K562 (cell line): ENCODE results near the gene SLC1A3. TPM values are rescaled to one million over a fixed set of nuclear protein-coding genes. Genes with fewer than 3 reads are reported as not detected.

ENCODE experiments used
- ATAC-seq: fragments of 200-7000 bp; cut with Tn5 transposase; 3 replicates; pipeline ENCODE4 v1.9.1; 2020; ENCODE audit warnings: moderate library complexity
- BruUV-seq: library from RNA; stranded (reverse); fragments of 400-500 nt; replicated peaks from 2 replicates; lab custom pipeline; 2021; lab: Mats Ljungman, UMichigan
- CTCF ChIA-PET: fragments of 300-600 bp; formaldehyde crosslinking; extraction: SDS; loops from one replicate; lab custom pipeline; 2021; ENCODE audit warnings: low intra/inter-chr PET ratio; lab: Yijun Ruan, JAX
- POLR2A ChIA-PET: fragments of 300-600, 350-650 bp; sonication (Branson Sonifier 250); formaldehyde crosslinking; extraction: SDS; loops from one replicate; lab custom pipeline; 2021; ENCODE audit warnings: antibody characterized with exemption, inconsistent platforms; lab: Yijun Ruan, JAX
- DNase-seq, 4 experiments: peaks; one replicate each; pipeline versions ENCODE4 v3.0.0 to v3.0.0-alpha.2; 2011 to 2018; ENCODE audit warnings: low spot score in 3 of 4, mixed read lengths in 3 of 4; ENCODE audit errors: extremely low read depth in 1 of 4
- FAIRE-seq: peaks from 2 replicates; lab custom pipeline; 2011; peaks lifted over from hg19 to GRCh38; lab: Jason Lieb, UNC
- H2AFZ ChIP-seq: 2 replicates; pipeline ENCODE4 v1.6.0; 2011; ENCODE audit warnings: low read depth, low read length, control low read depth, inconsistent platforms
- H3K27ac ChIP-seq: fragments of 200-600 bp; 3 replicates; pipeline ENCODE4 v1.8.0; 2011; ENCODE audit warnings: low read depth, mild to moderate bottlenecking, control low read depth, inconsistent platforms, low read length, moderate library complexity, mixed read lengths; ENCODE audit errors: extremely low read depth
- H3K27me3 ChIP-seq, 2 experiments: fragments of 300-600 bp in 1 of 2; 2 replicates in 1 of 2; 3 replicates in 1 of 2; pipeline versions ENCODE4 v1.6.0 to v1.8.0; 2011; ENCODE audit warnings: inconsistent platforms in 2 of 2, low read length in 2 of 2, mild to moderate bottlenecking in 1 of 2, mixed read lengths in 1 of 2, moderate library complexity in 1 of 2; ENCODE audit not compliant: control insufficient read depth in 2 of 2, insufficient read depth in 2 of 2
- H3K36me3 ChIP-seq: fragments of 300-600 bp; 3 replicates; pipeline ENCODE4 v1.8.0; 2011; ENCODE audit warnings: mild to moderate bottlenecking, low read length, inconsistent platforms; ENCODE audit not compliant: control insufficient read depth, insufficient read depth
- H3K4me1 ChIP-seq, 2 experiments: fragments of 200-600 bp in 1 of 2; replicated peaks in 1 of 2; 2 replicates in 1 of 2; 3 replicates in 1 of 2; pipeline versions ENCODE4 v1.5.1 to v1.8.0; 2011; ENCODE audit warnings: inconsistent platforms in 2 of 2, low read length in 2 of 2, mild to moderate bottlenecking in 1 of 2, mixed read lengths in 1 of 2, moderate library complexity in 1 of 2; ENCODE audit not compliant: control insufficient read depth in 2 of 2, insufficient read depth in 2 of 2
- H3K4me2 ChIP-seq: 2 replicates; pipeline ENCODE4 v1.6.1; 2011; ENCODE audit warnings: low read length, control low read depth, inconsistent platforms, mixed read lengths; ENCODE audit not compliant: insufficient read depth
- H3K4me3 ChIP-seq: fragments of 200-600 bp; sonication (generic), shearing (Covaris generic); 2 replicates; pipeline ENCODE4 v1.5.1; 2016; ENCODE audit warnings: control low read depth, inconsistent platforms
- H3K79me2 ChIP-seq: fragments of 200-600 bp; 3 replicates; pipeline ENCODE4 v1.8.0; 2011; ENCODE audit warnings: low read length, inconsistent platforms; ENCODE audit not compliant: control insufficient read depth, insufficient read depth
- H3K9ac ChIP-seq, 2 experiments: 2 replicates each; pipeline versions ENCODE4 v1.6.0 to v1.6.1; 2011; ENCODE audit warnings: low read depth in 2 of 2, low read length in 2 of 2, control low read depth in 1 of 2, inconsistent platforms in 1 of 2, mild to moderate bottlenecking in 1 of 2, mixed read lengths in 1 of 2; ENCODE audit not compliant: insufficient read depth in 1 of 2
- H3K9me1 ChIP-seq: one replicate; pipeline ENCODE4 v1.6.0; 2011; ENCODE audit warnings: inconsistent platforms, mild to moderate bottlenecking, low read length, moderate library complexity; ENCODE audit not compliant: control insufficient read depth, insufficient read depth
- H3K9me3 ChIP-seq: replicated peaks from 2 replicates; pipeline ENCODE4 v1.5.1; 2011; ENCODE audit warnings: low read depth, low read length, inconsistent platforms; ENCODE audit not compliant: control insufficient read depth, insufficient read depth
- H4K20me1 ChIP-seq: replicated peaks from 2 replicates; pipeline ENCODE4 v1.6.1; 2011; ENCODE audit warnings: low read length, inconsistent platforms, mixed read lengths; ENCODE audit not compliant: control insufficient read depth, insufficient read depth
- CC2D1A ChIP-seq: fragments of 450-650 bp; IDR thresholded peaks from 2 replicates; pipeline ENCODE4 v1.6.1; 2017; ENCODE audit warnings: mild to moderate bottlenecking
- ZBTB1 ChIP-seq: sonication (generic); formaldehyde crosslinking; IDR thresholded peaks from 2 replicates; pipeline ENCODE4 v1.8.1; 2023; ENCODE audit warnings: missing genetic modification reagents, low read depth, mild to moderate bottlenecking, borderline replicate concordance
- ZNF583 ChIP-seq: fragments of 250-450 bp; sonication (Bioruptor Pico); IDR thresholded peaks from 2 replicates; pipeline ENCODE4 v1.4.0; 2020
- WGBS: fragments of 100-300 bp; shearing (Covaris generic); methylation state at CpG from one replicate; pipeline ENCODE4 v1.1.6; 2016; ENCODE audit warnings: low coverage, mixed read lengths; ENCODE audit not compliant: insufficient coverage; ENCODE audit errors: missing lambda C conversion rate; 5-methylcytosine and 5-hydroxymethylcytosine counted together
- in situ Hi-C: fragments of 300-500 bp; cut with MboI; formaldehyde crosslinking; loops from 4 replicates; pipeline ENCODE4 v1.15.0; 2018; ENCODE audit warnings: inconsistent platforms, mixed read lengths
- intact Hi-C: fragments of 100-400 bp; cut with micrococcal nuclease; formaldehyde crosslinking; loops from 2 replicates; pipeline ENCODE4 v1.14.2; 2022
- polyA plus RNA-seq, 8 experiments: library from polyadenylated mRNA; depleted of rRNA in 4 of 8; stranded (reverse) in 5 of 8; unstranded in 3 of 8; fragments of >200 nt; fragmentation: Nextera tagmentation in 2 of 8; fragmentation: Illumina TruSeq in 1 of 8; extraction: Ambion mirVana in 2 of 8; extraction: Trizol in 1 of 8; gene quantifications; 2 replicates each; pipeline versions ENCODE4 v1.2.1 to v1.2.3, GENCODE V29; 2011 to 2014; ENCODE audit warnings: inconsistent platforms in 1 of 8, missing spikeins in 1 of 8
- total RNA-seq, 7 experiments: library from RNA; depleted of rRNA in 6 of 7; stranded (reverse); fragments of >200 nt in 6 of 7; fragmentation: Illumina TruSeq in 2 of 7; extraction: Trizol in 2 of 7; gene quantifications; 2 replicates each; pipeline versions ENCODE4 v1.2.1 to v1.2.3, GENCODE V29; 2011 to 2021; ENCODE audit warnings: low replicate concordance in 1 of 7
- TF ChIP-seq, protein P1 (sequence below): fragments of 150-350 bp; IDR thresholded peaks from 2 replicates; pipeline ENCODE4 v1.6.1; 2014; ENCODE audit warnings: low read depth, mild to moderate bottlenecking, low read length, borderline replicate concordance

The SLC1A3 gene
- total and polyA plus RNA-seq, 9 of the 15 experiments (the other 6 are each of a cell fraction or from before 2014, with no cell fraction given) = 0.13 TPM; not detected in 8

DNA sequence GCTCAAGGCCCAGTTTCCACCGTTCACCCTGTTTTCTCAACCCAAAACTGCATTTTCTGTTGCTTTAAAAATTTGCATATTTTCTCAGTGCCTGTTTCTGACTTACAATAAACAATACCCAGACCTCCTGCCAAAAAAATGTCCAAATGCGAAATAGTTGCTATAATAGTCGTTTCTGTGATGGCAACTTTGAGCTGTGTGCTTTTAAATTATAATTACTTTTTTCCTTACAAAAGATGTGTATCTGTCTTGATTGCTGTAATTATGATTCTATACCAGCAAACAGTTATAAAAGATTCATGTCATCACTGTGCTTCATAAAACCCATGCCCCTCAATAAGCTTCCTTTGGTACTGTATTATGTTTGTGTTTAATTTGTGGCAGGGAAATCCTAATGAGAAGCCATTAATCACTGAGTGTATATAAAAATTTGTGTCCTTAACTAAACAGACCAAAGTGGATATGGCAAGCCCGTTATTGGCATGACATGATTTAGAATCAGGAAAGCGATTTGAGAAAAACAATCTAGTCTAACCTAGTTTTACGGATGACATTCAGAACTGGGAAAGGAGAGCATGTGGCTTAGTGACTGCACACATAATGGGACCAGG is 5.4 kb upstream of the SLC1A3 start:
- BruUV-seq = no TSS peak
- no peak for ATAC-seq
- Histone ChIP-seq H3K4me2 (no peak overlapping the region), H3K4me3 (no peak overlapping the region), H3K9me3 (no peaks in the 10 kb centered on the region), H3K9ac (no peak overlapping the region)
- WGBS = 0% methylated on average over 6 of the region's 6 CpGs
- intact Hi-C loops = no loop called here
- TF ChIP-seq ZNF583 = no peak
- TF ChIP-seq ZBTB1 (CRISPR knock-in tag) = no peak
- TF ChIP-seq, protein P1, sequence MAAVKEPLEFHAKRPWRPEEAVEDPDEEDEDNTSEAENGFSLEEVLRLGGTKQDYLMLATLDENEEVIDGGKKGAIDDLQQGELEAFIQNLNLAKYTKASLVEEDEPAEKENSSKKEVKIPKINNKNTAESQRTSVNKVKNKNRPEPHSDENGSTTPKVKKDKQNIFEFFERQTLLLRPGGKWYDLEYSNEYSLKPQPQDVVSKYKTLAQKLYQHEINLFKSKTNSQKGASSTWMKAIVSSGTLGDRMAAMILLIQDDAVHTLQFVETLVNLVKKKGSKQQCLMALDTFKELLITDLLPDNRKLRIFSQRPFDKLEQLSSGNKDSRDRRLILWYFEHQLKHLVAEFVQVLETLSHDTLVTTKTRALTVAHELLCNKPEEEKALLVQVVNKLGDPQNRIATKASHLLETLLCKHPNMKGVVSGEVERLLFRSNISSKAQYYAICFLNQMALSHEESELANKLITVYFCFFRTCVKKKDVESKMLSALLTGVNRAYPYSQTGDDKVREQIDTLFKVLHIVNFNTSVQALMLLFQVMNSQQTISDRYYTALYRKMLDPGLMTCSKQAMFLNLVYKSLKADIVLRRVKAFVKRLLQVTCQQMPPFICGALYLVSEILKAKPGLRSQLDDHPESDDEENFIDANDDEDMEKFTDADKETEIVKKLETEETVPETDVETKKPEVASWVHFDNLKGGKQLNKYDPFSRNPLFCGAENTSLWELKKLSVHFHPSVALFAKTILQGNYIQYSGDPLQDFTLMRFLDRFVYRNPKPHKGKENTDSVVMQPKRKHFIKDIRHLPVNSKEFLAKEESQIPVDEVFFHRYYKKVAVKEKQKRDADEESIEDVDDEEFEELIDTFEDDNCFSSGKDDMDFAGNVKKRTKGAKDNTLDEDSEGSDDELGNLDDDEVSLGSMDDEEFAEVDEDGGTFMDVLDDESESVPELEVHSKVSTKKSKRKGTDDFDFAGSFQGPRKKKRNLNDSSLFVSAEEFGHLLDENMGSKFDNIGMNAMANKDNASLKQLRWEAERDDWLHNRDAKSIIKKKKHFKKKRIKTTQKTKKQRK = no peak
- TF ChIP-seq CC2D1A = no peak
- TF ChIP-seq, all 486 proteins: peak for 0
- in situ Hi-C loops = no loop called here
- Histone ChIP-seq H4K20me1 (no peaks in the 10 kb centered on the region), H3K27ac (no peak overlapping the region), H2AFZ (no peak overlapping the region), H3K27me3 (peaks cover 8 to 10% of the 10 kb centered on the region in 2 experiments; a peak in 2 of 5 replicates), H3K36me3 (no peaks in the 10 kb centered on the region), H3K9me1 (no peaks in the 10 kb centered on the region), H3K4me1 (no peaks in the 10 kb centered on the region), H3K79me2 (no peaks in the 10 kb centered on the region)
- POLR2A ChIA-PET = no interaction called here
- FAIRE-seq (no peak), DNase-seq (no peak)
- CTCF ChIA-PET = no interaction called here
